Suppressor macrophage treated with lipopolysaccharide for 1 hour (primary cell): ENCODE data around the gene TRAPPC10.
"Not testable (repeated sequence)": the region's sequence is repeated elsewhere in the genome, so short reads cannot be mapped to it uniquely, and the experiment has no call there.

Experiments used
- DNase-seq, 3 donors: peaks; one replicate each; pipeline ENCODE4 v3.0.0-alpha.2; 2020 to 2022

Gene TRAPPC10

DNA sequence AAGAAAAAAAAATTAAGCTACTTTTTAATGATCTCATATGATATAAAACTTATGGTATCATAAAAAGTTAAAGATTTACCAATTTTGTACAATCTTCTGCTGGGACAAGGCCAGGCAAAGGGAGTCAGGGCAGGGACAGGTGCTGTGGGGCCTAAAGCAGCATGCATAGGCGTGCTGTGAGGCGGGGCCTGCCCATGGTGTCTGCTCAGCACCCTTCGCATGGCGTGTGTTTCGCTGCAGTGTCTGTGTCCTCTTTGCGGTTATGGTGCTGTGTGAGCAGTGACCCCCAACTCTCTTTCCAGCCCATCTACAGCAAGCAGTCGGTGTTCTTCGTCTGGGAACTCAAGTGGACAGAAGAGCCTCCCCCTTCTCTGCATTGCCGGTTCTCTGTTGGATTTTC lies 81.7 kb downstream of the TRAPPC10 start:
- DNase-seq = no peak

DNA sequence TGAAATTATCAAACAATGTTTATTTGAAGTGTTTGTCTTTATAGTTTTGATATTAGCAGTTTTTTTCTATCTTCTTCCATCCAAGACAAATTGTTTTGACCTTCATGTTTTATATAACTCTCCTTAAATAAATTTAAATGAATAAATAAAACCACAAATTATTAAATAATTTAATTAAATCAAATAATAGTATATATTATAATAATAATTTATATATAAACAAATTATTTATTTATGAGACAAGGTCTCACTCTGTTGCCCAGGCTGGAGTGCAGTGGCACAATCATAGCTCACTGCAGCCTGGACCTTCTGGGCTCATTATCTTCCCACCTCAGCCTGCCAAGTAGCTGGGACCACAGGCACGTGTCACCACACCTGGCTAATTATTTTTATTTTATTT lies 82.7 kb downstream of the TRAPPC10 start:
- DNase-seq = no peak

DNA sequence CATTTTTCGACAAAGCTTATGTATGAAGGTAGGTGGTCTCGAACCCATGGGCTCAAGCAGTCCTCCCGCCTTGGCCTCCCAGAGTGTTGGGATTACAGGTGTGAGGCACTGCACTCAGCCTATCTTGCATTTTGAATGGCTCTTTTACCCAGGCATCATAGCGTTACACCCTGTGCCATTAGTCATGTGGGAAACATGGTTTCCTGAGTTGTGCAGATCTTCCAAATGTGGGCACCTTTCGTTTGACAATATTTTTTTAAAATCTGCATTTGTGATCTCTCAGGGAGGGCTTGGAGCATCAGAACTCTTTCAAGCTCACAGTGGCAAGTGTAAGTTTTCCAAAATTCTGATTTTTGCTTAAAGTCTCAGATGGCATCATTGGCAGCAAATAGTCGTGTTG lies 86.4 kb downstream of the TRAPPC10 start:
- DNase-seq = not testable (repeated sequence)

DNA sequence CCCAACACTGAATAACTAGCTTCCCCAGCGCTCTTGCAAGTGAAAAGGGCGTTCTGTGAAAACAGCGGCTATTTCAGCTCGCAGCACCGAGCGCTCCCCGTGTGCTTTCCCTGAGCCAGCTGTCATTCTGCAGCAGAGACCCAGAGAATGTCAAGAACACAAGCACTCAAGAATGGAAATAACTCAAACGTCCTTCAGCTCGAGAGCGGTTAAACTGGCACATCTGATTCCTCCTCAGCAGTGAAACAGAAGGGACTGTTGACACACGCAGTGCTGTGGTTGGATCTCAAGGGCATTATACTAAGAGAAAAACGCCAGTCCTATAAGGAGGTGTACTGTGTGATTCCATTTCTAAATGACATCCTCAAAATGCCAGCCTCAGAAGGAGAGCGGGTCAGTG lies 86.9 kb downstream of the TRAPPC10 start:
- not testable (repeated sequence) for DNase-seq

DNA sequence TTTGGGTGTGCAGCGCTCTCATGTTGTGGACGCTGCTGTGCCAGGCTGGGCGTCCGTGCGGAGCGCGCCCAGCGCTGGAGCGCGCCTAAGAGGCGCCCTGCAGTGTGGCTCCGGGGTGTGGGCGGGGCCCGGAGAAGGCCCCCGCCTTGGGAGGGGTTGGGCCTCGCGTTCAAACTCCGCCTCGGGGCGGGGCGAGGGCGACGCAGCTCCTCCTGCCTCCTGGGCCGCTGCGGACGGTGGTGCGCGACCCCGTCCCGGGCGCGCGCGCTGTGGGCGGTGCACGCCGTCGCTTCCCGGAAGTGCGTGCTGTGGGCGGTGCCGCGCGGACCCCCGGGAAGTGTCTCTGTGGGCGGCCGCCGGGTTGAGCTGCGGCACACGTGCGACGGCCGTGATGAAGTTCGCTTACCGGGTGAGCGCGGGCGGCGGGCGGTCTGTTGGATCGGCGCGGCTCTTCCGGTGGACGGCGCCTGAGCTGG lies 95.0 kb downstream of the TRAPPC10 start, which contains the start of gene PWP2:
TSS of gene PWP2 (plus strand) at position 374 of the 476 bp plus-strand sequence. CDS start at position 392, 18 bp downstream.
- peak in 1 of 3 donors; percentile 46 for DNase-seq

DNA sequence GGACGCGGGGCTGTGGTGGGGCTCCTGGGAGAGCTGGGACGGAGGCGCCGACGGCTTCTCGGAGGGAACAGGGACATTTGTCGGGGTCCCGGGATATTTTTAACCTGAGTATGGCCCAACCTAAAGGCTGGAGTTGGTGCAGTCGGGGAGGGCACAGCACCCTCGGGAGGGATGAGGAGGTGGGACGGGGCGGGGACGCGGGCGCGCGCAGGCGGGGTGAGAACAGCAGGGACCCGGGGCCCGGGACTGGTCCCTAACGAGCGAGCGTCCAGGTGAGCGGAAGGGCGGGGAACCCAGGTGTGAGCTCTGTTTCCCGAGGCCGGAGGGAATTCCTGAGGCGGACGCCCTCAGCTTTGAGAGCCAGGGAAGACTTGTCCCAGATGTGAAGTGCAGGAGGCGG lies 95.5 kb downstream of the TRAPPC10 start:
- DNase-seq = not testable (repeated sequence)

DNA sequence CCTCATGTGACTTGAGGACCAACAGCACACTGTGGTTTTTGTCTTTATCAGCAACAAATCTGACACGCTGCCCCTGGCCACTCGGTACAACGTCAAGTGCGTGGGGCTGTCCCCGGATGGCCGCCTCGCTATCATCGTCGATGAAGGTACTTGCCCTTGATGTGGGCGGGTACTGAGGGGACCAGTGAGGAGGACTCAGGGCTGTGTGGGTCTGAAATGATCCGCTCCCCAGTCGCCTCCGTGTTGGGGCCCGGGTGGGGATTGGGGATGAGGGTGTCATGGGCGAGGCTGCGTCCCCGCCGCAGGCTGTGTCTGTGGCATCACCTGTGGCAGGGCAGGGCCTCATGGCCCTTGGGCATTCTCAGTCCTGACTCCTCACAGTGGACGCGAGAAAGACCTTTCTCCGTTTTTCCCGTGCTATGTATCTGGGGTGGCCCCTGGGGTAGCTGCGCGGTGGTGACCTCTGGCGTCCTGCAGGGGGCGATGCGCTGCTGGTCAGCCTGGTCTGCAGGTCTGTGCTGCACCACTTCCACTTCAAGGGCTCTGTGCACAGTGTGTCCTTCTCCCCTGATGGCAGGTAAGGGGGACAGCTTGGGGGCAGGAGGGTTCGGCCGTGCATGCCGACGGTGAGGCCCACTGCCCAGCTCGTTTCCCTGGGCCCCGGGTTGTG lies 101.7 kb downstream of the TRAPPC10 start:
- DNase-seq = not testable (repeated sequence)

DNA sequence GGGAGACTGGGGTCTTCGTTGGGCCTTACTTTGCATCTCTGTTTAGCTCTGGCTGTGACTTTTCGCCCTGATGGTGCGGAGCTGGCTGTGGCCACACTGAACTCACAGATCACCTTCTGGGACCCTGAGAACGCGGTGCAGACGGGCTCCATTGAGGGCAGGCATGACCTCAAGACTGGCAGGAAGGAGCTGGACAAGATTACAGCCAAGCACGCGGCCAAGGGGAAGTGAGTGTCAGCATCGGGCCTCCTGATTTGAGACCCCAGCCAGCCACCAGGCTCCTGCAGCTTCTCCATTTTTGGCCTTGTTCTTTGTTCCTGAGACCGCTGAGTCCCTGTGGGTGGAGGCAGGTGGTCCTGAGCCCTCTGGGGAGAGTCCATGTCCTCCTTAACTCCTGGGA lies 110.0 kb downstream of the TRAPPC10 start:
- DNase-seq = not testable (repeated sequence)

DNA sequence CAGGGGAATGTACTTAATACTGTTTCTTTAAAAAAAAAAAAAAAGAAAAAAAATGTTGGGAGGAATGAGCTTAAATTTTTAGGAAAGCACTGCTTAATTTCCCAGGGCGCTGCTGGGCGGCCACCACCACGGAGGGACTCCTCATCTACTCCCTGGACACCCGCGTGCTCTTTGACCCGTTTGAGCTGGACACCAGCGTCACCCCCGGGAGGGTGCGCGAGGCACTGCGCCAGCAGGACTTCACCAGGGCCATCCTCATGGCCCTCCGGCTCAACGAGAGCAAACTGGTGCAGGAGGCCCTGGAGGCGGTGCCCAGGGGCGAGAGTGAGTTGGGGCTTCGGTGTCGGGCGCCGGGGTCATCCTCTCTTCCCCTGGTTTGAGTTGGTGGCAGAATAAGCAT lies 115.7 kb downstream of the TRAPPC10 start:
- not testable (repeated sequence) for DNase-seq

DNA sequence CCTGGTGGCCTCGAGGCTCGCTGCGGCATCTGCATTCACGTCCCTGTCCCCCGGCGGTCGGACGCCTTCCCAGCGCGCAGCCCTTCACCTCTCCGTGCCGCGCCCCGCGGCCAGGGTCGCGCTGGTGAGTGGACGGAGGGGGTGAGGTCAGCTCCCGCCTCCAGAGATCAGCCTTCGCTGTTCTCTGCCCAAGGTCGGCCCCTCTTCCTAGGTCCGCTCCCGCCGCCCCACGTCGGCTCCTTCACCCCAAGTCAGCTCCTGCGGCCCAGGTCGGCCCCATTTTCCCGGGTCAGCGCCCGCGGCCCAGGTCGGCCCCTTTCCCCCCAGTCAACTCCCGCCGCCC lies 121.6 kb downstream of the TRAPPC10 start:
- not testable (repeated sequence) for DNase-seq

DNA sequence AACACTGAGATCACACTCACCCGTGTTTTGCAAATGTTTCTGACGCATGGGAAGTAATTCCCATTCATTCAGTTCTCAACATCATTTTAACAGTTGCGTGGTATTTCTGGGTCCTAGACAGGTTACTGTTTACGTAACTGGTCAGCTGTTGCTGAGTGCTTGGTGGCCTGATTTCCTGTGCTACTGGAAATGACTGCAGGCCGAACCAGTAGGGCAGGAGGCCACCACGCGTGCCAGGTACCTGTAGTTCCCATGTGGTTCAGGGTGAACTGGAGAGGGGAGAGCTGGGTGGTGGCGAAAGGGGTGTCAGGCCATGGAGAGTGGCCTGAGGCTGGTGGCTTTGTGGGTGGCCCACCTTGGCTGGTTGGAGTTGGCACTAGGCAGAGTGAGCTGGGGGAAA lies 122.6 kb downstream of the TRAPPC10 start:
- not testable (repeated sequence) for DNase-seq

DNA sequence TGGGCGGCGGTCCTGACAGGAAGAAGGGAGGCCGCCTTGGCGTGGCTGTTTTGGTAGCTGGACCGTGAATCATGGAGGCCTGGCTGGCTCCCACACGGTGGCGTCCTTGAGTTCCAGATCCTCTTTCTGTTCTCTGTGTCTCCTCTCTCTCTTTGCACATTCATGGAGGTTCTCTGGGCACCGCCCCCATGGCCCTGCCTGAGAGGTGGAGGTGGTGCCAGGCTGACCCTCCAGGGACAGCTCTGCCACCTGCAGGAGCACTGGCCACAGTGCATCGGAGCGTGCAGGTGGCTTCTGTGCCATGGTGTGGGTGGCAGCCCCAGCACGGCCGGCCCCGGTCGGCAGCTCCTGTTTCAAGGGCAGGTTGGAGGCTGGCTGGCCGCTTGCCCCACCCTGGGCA lies 125.9 kb downstream of the TRAPPC10 start:
- not testable (repeated sequence) for DNase-seq

DNA sequence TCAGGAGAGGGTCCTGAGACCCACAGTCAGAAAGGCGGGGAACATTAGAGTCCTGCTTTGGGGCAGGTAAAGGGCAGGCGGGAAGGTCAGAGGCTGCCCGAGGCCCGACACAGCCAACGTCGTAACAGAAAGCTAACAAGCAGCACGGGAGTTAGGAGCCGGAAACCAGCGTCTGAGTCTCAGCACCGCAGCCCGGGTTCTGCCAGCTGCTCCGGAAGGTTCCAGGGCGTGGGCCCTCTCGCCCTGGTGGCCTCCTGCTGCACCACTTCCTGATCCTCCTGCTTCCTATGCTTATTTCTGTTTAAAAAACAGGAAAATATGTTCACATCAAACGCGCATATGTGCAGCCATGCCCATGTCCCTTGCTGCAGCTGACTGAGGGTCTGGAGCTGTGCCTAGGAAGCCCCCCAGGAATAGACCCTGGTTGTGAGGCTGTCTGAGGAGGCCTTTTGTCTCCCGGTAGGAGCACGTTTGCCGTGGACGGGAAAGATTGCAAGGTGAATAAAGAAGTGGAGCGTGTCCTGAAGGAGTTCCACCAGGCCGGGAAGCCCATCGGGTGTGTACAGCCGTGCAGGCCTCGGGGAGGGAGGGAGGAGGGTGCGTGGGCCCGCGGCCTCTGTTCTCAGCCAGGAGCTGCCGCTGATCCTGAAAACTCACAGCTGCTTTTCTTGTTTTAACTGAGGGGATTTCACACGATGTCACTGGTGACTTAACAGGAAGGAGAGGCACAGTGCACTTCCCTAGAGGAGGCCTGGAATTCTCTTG lies 127.9 kb downstream of the TRAPPC10 start:
- peak in 2 of 3 donors; percentile 22 to 46 for DNase-seq

DNA sequence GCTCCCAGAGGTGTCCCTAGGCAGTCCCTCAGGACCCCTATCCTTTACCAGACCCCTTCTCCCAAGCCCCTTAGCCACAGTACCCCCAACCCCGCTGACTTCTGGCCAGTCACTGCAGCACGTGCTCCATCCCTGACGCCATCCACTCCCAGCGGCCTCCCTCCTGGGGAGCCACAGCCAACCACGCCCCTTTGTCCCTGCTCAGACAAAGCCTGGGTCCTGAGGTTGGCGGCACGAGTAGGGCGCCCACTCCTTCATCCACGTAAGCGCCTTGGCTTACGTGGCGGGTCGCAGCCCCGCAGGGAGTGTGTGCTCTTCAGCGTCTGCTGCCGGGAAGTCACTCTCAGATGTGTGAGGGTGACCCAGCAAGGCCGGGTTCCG lies 128.4 kb downstream of the TRAPPC10 start:
- DNase-seq = not testable (repeated sequence)

DNA sequence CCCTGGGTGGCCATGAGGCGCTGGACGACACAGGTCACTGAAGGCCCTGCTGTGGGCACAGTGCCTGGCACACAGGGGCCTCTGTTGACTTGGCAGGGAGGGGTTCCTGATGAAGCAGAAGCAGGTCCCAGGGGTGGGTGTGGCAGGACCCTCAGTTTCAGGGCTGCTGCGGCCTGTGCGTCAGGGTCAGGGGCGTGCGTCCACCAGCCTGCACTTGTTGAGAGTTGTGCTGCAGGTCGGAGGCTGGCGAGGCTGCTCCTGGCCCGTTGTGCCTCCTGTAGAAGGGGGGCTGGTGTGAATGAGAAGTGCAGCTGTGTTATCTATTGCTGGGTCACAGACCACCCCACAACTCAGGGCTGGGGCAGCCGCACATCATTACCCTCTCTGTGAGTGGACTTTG lies 130.4 kb downstream of the TRAPPC10 start:
- DNase-seq = not testable (repeated sequence)

DNA sequence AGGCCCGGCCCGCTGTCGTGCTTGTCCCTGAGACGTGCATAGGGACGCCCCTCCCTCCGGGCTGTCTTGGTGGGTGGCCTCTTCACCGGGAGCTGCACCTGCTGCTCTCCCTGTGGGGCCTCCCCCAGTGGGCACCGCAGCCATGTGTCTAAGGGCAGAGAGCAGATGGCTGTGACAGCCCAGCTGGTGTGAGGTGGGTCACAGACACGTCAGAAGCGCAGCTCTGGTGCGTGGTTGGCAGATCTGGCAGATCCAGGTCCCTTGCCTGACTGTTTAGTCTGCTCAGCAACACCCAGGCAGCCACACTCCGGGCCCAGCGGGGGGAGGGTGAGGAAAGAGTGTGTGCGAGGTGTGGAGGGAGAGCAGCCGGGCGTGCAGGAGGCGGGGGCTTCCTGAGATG lies 131.3 kb downstream of the TRAPPC10 start:
- not testable (repeated sequence) for DNase-seq

DNA sequence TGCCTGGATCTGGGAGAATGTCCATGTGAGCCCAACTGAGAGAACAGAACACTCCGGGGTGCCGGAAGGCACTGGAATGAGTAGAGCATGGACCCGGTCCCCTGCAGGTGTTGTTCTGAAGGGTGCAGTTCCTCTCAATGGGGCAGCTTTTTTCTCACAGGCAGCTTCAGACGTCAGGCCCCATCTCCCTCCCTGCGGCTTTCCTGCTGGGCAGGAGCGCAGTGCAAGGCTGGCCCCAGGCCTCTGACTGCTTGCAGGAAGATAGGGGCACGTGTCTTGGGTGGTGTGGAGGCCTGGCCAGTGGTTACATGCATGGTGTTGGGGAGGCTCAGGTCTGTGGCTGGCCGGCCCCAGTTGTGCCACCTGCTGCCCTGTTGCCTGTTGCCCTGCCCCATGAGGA lies 131.9 kb downstream of the TRAPPC10 start:
- not testable (repeated sequence) for DNase-seq

DNA sequence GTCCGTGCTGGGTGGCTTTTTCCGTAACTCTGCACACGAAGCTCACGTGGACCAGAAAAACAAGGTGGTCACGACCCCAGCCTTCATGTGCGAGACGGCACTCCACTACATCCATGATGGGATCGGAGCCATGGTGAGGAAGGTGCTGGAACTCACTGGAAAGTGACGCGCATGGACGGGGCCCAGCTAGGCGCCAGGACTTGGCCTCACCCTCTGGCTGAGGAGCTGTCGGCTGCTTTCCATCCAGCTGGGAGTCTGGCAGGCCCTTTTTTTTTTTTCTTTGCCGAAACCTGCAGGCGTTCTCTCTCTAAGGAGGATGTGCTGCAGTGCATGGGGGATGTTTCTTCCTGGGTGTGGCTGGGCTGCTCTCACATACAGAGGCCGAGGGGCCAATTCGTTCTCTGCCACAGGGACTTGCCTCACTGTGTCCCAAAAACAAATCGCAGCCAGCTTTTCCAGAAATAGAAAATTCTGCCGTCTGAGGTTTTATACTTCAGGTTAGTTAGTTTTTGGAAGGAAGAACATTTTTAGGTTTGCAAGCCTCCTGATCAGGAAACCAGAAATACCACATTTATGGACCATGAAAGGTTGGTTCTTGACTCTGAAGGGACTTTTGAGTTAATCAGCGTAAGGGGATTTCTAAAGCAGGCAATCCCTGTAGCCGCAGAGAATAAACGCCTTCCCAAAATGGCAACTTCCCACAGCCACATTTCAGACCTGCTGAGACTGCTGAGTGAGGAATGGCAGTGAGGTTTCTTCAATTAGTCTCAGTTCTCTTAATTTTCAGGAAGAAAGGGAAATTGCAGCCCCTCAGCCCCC lies 132.9 kb downstream of the TRAPPC10 start:
- DNase-seq = not testable (repeated sequence)

DNA sequence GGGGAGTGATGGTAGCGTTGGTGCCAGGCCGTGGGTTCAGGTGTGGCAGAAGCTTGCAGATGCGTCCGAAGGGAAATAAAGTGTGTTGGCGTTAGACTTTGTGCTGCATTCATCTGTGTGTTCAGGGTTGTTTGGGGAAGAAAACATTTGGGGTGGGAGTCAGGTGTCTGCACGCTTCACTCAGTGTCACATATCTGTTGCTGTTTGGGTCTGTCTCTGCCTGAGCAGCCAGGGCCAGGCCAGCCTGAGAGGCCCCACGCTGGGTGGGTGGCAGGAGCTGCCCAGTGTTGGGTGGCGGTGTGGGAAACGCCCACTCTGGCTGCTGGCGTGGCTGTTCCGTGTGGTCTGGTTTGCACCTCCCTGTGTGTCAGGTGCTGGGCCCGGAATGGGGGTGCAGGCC lies 133.5 kb downstream of the TRAPPC10 start:
- DNase-seq = not testable (repeated sequence)

DNA sequence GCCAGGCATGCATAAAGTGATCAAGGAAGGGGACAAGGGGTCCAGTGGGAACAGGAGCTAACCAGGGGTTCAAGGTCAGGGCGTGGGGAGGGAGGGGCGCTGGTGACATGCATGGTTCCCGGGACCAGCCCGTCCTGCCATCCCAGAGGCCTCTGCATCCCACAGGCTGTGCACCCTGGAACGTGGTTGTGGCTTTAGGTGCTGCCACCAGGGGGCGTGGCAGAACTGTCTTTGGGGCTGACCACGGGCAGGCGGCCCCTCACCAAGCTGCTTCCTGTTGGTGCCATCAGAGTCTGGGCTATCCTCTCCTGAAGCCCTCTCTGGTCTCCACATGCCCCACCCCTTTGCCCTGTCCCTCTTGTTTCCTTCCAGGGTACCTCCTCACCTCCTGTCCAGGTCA lies 135.0 kb downstream of the TRAPPC10 start:
- not testable (repeated sequence) for DNase-seq

DNA sequence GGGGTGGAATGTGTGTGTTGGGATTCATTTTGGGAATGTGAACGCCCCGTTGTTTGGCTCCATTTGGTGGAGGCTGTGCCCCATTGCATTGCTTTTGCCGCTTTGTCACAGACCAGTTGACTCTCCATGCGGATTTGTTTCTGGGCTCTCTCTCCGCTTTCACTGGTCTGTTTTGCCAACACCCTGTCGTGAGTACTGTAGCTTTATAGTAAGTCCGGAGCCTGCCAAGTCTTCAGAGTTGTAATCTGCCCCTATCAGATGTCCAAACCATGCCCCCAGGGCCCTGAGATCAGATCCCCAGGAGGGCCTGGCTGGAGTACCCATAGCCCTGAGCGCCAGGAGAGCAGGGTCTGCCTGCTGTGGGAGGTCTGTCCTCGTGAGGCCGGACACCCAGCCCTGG lies 138.1 kb downstream of the TRAPPC10 start:
- DNase-seq = not testable (repeated sequence)

DNA sequence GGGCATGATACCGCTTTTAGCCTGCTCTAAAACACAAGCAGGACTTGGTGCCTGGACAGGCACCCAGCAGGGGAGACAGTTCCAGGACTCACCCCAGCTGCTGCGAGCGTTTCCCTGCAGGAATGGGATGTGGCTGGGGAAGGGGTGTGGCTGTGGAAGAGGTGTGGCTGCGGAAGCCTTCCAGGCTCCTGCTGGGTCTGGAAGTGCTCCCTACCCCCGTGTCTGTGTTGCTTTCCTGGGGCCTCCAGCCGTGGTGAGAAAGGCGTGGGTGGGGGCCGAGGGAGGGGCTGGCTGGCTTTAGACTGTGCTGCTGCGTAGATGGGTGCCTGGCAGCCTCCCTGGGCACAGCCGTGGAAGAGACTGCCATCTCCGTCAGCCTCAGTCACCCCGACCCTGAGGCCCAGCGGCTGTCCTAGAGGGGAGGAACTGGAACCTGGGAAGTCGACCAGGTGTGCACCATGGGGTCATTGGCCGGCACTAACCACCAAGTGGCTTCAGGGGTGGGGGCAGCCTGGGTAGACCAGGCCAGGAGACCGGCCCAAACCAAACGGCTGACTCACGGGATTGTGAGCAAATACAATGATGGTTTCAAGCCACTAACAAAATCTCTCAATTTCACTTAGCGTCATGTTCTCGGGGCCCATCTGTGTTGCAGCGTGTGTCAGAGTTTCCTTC lies 141.2 kb downstream of the TRAPPC10 start:
- peak in 1 of 3 donors; percentile 29 for DNase-seq

DNA sequence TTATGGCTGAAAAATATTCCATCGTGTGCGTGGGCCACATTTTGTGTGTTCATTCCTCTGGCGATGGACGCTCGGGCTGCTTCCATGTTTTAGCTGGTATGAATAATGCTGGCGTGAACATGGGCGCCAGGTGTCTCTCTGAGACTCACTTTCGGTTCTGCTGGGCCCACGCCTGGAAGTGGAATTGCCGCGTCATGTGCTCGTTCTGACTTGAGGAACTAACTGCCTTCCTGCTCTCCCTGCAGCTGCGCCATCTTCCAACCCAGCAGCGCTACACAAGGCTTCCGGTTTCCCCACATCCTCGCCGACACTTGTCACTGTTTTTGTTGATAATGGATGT lies 141.8 kb downstream of the TRAPPC10 start:
- DNase-seq = not testable (repeated sequence)
